ENCODE data around the gene UPK3BL1.
"Not testable (repeated sequence)": the region's sequence is repeated elsewhere in the genome, so short reads cannot be mapped to it uniquely, and the experiment has no call there.

DNA sequence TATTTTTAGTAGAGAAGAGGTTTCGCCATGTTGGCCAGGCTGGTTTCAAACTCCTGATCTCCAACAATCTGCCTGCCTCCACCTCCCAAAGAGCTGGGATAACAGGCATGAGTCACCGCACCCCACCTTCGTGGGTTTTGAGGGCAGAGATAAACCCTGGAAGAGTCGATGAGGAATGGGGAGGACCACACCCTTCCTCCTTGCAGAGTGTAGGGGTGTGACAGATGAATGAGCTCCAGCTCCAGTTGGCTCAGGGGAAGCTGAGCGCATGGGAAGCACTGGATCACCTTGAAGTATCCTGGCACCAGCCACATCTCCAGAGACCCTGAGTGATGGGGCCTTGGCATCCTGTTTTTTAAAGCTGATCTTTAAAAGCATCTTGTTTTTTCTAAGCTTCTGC lies 40.0 kb upstream of the UPK3BL1 start:
- TF ChIP-seq, protein P1, sequence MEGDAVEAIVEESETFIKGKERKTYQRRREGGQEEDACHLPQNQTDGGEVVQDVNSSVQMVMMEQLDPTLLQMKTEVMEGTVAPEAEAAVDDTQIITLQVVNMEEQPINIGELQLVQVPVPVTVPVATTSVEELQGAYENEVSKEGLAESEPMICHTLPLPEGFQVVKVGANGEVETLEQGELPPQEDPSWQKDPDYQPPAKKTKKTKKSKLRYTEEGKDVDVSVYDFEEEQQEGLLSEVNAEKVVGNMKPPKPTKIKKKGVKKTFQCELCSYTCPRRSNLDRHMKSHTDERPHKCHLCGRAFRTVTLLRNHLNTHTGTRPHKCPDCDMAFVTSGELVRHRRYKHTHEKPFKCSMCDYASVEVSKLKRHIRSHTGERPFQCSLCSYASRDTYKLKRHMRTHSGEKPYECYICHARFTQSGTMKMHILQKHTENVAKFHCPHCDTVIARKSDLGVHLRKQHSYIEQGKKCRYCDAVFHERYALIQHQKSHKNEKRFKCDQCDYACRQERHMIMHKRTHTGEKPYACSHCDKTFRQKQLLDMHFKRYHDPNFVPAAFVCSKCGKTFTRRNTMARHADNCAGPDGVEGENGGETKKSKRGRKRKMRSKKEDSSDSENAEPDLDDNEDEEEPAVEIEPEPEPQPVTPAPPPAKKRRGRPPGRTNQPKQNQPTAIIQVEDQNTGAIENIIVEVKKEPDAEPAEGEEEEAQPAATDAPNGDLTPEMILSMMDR (IDR thresholded peaks at IDR 0.05): not testable (repeated sequence)
- not testable (repeated sequence) for TF ChIP-seq POLR2A, POLR2AphosphoS5 (IDR thresholded peaks at IDR 0.05)

All from prostate gland (tissue), 2 donors.